Glomerular endothelial cell (primary cell): ENCODE results near the gene TPRN. TPM values are rescaled to one million over a fixed set of nuclear protein-coding genes. Genes with fewer than 3 reads are reported as not detected.

Experiments
- DNase-seq: peaks from one replicate; pipeline ENCODE4 v3.0.0-alpha.2; 2011; ENCODE audit warnings: low read depth, low spot score; ENCODE audit errors: extremely low read depth
- total RNA-seq: library from RNA; depleted of rRNA; stranded (reverse); fragments of >200 nt; gene quantifications from 2 replicates; pipeline ENCODE4 v1.2.3, GENCODE V29; 2015

The TPRN gene
- total RNA-seq, 1 donor from 2014 or later: 10.0 TPM

- DNase-seq: no peak
Observed at GRCh38 chr9:137147091-137147792, 53.3 kb downstream of the TPRN start.

- no peak for DNase-seq
Observed at GRCh38 chr9:137146527-137146918, 54.0 kb downstream of the TPRN start.

- DNase-seq: no peak
Observed at GRCh38 chr9:137145731-137146526, 54.6 kb downstream of the TPRN start.

- no peak for DNase-seq
Observed at GRCh38 chr9:137143459-137143858, 57.1 kb downstream of the TPRN start.

- no peak for DNase-seq
Observed at GRCh38 chr9:137141976-137142936, 58.3 kb downstream of the TPRN start.

Other genes with a start within 250 kb of the TPRN start
- not detected in 2 replicates for gene LCN12, start 248.5 kb downstream of the TPRN start, total RNA-seq
- gene PTGDS, start 223.2 kb downstream of the TPRN start, total RNA-seq: not detected in 2 replicates
- not detected in 2 replicates for gene LCNL1, start 217.7 kb downstream of the TPRN start, total RNA-seq
- 28.0 and 47.2 TPM in 2 replicates for gene PAXX, start 208.3 kb downstream of the TPRN start, total RNA-seq
- gene CLIC3, start 204.2 kb downstream of the TPRN start, total RNA-seq: 0.29 and 2.3 TPM in 2 replicates
- 27.2 and 28.4 TPM in 2 replicates for gene ABCA2, start 172.5 kb downstream of the TPRN start, total RNA-seq
- not detected in 2 replicates for gene FUT7, start 168.7 kb downstream of the TPRN start, total RNA-seq
- 195 and 250 TPM in 2 replicates for gene NPDC1, start 154.6 kb downstream of the TPRN start, total RNA-seq
- gene ENTPD2, start 146.7 kb downstream of the TPRN start, total RNA-seq: not detected in 2 replicates
- gene SAPCD2, start 130.2 kb downstream of the TPRN start, total RNA-seq: 6.1 and 6.7 TPM in 2 replicates
- gene UAP1L1, start 123.2 kb downstream of the TPRN start, total RNA-seq: 17.2 and 30.3 TPM in 2 replicates
- 109 and 118 TPM in 2 replicates for gene MAN1B1, start 113.8 kb downstream of the TPRN start, total RNA-seq
- 154 and 167 TPM in 2 replicates for gene DPP7, start 86.0 kb downstream of the TPRN start, total RNA-seq
- not detected in 2 replicates for gene GRIN1, start 61.6 kb downstream of the TPRN start, total RNA-seq
- not detected in 2 replicates for gene LRRC26, start 30.7 kb downstream of the TPRN start, total RNA-seq
- not detected in 2 replicates for gene TMEM210, start 28.7 kb downstream of the TPRN start, total RNA-seq
- gene ANAPC2, start 12.2 kb downstream of the TPRN start, total RNA-seq: 22.9 and 34.2 TPM in 2 replicates
- 91.8 and 109 TPM in 2 replicates for gene SSNA1, start 12.1 kb downstream of the TPRN start, total RNA-seq
- 24.3 and 32.1 TPM in 2 replicates for gene TMEM203, start 4.9 kb upstream of the TPRN start, total RNA-seq
- gene NDOR1, start 5.0 kb upstream of the TPRN start, total RNA-seq: 10.3 and 12.8 TPM in 2 replicates
- 0.76 and 2.9 TPM in 2 replicates for gene RNF208, start 21.5 kb upstream of the TPRN start, total RNA-seq
- gene CYSRT1, start 24.4 kb upstream of the TPRN start, total RNA-seq: 0.41 and 0.78 TPM in 2 replicates
- not detected in 2 replicates for gene RNF224, start 26.8 kb upstream of the TPRN start, total RNA-seq
- gene SLC34A3, start 30.2 kb upstream of the TPRN start, total RNA-seq: not detected in 2 replicates
- 400 and 427 TPM in 2 replicates for gene TUBB4B, start 40.5 kb upstream of the TPRN start, total RNA-seq
- gene STPG3, start 50.5 kb upstream of the TPRN start, total RNA-seq: not detected in 2 replicates
- gene NELFB, start 54.6 kb upstream of the TPRN start, total RNA-seq: 48.5 and 63.0 TPM in 2 replicates
- gene TOR4A, start 77.0 kb upstream of the TPRN start, total RNA-seq: 59.7 and 81.4 TPM in 2 replicates
- 62.5 and 188 TPM in 2 replicates for gene NRARP, start 101.5 kb upstream of the TPRN start, total RNA-seq
- 20.9 and 32.6 TPM in 2 replicates for gene EXD3, start 222.4 kb upstream of the TPRN start, total RNA-seq
- gene NOXA1, start 222.7 kb upstream of the TPRN start, total RNA-seq: 1.2 and 1.7 TPM in 2 replicates
- gene ENTPD8, start 240.6 kb upstream of the TPRN start, total RNA-seq: 0.10 and 0.18 TPM in 2 replicates